Suprapubic skin (tissue), 3 donors: ENCODE measurements around the gene RASSF5.

Experiments used
- POLR2A ChIP-seq, 2 donors: fragments of 450-650 bp; IDR thresholded peaks; one replicate each; pipeline ENCODE4 v1.6.1; 2017; ENCODE audit warnings: antibody characterized with exemption in 2 of 2, mild to moderate bottlenecking in 2 of 2, moderate library complexity in 2 of 2
- TF ChIP-seq, protein P1 (sequence below), 2 donors: fragments of 200-600 bp in 1 of 2; fragments of 450-650 bp in 1 of 2; sonication (generic) in 1 of 2; IDR thresholded peaks; one replicate each; pipeline ENCODE4 v1.5.1; 2016 to 2019; ENCODE audit warnings: antibody characterized with exemption in 2 of 2, mild to moderate bottlenecking in 1 of 2, moderate library complexity in 1 of 2

DNA sequence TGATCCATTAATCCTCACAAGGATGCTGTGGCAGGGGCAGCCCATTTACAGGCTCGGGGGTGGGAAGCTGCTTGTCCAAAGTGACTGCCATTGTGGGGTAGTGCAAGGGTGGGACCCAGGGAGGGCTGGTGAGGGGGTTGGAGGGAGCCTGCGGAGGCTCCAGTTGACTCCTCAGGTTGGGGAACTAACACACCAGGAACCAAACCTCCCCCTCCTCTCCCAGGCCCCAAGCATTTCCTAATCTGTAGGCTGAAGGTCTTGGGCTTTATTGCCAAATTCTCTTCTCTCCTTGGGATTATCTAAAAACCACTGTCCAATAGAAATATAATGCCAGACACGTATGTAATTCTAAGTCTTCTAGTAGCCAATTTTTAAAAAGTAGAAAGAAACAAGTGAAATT is 18.9 kb upstream of the RASSF5 start:
- TF ChIP-seq POLR2A (IDR thresholded peaks at IDR 0.05): no peak
- TF ChIP-seq, protein P1, sequence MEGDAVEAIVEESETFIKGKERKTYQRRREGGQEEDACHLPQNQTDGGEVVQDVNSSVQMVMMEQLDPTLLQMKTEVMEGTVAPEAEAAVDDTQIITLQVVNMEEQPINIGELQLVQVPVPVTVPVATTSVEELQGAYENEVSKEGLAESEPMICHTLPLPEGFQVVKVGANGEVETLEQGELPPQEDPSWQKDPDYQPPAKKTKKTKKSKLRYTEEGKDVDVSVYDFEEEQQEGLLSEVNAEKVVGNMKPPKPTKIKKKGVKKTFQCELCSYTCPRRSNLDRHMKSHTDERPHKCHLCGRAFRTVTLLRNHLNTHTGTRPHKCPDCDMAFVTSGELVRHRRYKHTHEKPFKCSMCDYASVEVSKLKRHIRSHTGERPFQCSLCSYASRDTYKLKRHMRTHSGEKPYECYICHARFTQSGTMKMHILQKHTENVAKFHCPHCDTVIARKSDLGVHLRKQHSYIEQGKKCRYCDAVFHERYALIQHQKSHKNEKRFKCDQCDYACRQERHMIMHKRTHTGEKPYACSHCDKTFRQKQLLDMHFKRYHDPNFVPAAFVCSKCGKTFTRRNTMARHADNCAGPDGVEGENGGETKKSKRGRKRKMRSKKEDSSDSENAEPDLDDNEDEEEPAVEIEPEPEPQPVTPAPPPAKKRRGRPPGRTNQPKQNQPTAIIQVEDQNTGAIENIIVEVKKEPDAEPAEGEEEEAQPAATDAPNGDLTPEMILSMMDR (IDR thresholded peaks at IDR 0.05): no peak
